SKM-1 (cell line): Measurements from ENCODE around the gene LHX1.

Experiments used
- DNase-seq: peaks from one replicate; lab custom pipeline; 2025; ENCODE audit not compliant: unreplicated experiment; lab: John Stamatoyannopoulos, UW

The LHX1 gene

DNA sequence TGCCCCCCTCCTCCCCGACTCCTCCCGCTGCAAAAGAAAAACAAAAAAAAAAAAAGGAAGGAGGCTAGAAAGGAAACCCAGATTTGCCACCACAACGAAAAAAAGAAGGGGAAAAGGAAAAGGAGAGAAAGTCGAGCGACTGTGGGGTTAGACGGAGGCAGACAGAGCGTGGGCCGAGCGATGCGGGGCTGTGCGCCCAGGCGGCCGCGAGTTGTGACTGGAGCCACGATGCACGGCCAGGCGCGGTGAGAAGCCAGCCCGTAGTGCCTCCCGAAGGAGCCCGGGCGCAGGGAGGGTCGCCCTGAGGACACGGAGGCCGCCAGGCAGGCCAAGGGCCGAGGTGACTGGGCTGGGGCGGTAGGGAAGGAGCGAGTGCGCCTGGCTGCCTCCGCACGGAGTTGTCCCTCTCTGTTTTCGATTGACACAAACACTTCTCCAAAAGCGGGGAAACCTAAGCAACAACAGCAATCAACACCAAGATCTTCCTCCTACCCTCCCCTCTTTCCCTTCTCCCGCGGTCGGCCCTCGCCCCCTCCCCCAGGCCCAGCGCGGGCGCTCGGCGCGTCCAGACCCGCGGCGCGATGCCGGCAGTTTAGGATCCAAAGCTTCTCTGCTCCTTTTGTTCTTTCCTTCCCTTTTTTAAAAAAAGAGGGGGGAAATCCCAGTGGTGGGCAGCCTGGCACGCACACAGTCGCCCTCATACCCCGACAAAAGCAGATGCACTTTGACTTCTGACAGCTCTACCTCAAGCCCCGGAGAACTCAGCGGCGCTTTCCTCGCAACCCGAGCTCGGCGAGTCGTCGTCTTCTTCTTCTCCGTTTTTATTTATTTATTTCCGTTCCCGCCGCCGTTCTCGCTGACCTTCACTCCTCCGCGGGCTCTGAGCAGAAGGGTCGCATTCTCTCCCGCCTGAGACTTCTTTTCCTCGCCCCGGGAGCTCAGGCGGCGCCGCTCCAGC, at the start of gene LHX1:
Gene LHX1 (plus strand): TSS at position 475 of the 958 bp plus-strand sequence. CDS start 723 bp downstream, outside the sequence.
- no peak for DNase-seq

DNA sequence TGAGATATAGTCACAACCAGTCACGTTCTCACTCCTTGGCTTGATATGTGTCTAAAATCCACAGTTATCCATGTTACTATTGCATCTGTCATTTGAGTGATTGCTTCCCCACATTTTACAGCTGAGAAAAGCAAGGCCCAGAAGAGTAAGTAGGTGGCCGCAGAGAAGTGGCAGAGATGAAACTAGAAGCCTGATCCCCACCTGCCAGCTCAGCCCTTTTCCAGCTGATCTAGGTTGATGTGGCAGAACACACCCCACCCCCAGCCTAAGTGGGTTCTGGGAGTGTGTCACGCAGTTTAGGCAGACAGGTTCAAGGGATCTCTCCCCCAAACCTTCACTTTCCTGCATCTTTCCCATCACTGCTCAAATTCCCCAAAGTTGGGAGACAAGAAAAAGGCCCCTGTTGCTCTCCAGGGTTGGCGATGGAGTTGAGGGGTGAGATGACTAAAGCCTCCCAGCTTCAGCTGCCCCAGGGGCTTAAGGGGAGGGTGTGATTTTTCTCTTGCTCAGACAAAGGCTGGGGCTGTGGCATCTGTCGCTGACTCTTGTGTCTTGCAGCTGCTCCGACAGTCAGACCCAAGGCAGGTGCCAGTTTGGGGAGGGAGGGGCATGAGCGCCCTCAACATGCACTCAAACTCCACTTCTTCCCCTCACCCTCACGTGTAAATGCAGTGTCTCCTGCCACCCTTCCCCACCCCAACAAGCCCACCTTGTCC, 48.9 kb upstream of the LHX1 start:
- DNase-seq, result no peak

DNA sequence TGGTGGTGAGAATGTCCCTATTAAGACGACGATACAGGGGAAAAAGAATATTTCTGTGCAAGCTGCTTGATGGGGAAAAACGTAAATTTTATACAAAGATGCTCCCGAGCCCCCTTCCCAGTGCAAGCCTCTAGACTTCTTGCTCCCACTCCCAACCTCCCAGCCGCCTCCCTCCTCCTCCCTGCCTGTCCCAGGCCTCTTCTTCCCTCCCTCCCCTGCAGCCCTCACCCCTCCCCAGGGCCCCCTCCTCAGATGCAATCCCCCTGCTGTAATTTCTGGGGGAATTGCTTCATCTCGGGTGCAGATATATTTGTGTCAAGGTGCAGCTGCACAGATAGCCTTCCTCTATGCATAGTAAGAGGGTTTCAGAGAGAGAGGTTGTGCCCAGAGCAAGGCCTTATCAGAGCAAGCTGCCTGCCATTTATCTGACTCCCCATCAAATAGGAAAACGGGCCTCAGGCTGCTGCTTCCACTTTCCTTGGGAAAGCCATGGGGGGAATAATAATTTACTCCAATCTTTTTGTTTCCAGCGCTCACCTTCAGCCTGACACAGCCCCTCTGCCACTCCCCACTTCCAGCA, 47.4 kb upstream of the LHX1 start:
- DNase-seq, result no peak

DNA sequence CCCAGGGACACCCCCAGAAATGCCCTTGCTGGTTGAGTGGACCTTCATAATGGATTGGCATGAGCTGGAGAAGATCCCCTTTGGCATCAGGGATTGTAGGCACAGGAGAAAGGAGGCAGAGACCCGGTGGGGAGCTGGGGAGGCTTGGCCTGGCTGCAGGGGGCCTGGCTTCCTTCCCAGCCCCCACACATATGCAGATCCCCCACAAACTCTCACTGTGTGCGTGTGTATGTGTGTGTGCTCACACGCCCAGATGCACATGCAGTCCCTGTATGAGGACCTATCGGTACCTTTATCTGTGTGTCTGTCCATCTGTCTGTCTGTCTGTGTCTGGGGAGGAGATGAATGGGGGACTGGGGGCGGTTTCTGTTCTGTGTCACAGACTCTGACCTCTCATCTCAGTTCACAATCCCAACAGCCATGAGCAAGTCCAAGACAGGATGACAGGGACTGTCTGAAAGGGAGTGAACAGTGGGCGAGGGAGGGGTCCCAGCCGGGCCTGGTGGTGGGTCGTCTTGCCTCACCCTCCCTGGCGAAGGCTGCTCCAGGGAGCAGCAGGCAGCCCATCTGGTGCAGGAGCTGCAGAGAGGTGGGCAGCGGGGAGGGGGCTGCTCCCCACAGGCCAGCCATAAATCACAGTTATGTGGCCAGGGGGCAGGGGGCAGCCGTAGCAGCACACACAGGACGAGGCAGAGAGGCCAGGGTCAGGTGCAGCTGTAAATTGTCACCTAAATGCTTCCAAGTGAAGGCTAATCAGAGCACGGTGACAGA, 46.7 kb upstream of the LHX1 start:
- no peak for DNase-seq

DNA sequence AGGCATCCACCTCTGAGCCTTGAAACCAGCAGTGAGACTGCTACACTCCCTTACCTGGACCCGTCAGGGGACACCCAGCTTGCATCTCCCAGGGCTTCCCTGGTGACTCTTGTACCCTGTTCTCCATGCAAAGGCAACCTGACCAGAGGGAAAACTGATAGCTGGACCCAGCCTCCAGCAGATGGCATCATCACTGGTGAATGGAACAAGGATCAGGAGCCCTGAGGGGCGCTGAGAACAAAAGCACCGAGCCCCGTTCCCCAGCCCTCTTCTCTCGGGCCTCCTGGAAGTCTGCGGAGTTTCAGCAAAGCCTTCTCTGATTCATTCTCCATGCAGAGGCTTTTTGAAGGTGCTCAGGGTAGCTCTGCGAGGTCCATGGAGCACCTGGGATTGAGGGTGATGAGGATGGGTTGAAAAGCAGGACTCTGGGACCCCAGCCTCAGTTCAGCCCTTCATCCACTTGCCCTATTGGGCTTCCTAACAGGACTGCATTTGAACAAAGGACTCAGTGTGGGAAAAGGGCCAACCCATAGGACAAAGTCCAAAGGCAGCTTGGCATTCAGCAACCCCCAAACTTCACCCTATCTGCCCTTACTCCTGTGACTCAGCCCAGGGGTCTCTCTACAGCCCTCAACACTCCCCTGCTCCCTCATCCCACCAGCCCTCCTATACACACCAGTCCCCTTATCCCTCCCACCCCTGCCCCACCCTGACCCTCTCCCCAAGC, 45.0 kb upstream of the LHX1 start:
- DNase-seq, result no peak

DNA sequence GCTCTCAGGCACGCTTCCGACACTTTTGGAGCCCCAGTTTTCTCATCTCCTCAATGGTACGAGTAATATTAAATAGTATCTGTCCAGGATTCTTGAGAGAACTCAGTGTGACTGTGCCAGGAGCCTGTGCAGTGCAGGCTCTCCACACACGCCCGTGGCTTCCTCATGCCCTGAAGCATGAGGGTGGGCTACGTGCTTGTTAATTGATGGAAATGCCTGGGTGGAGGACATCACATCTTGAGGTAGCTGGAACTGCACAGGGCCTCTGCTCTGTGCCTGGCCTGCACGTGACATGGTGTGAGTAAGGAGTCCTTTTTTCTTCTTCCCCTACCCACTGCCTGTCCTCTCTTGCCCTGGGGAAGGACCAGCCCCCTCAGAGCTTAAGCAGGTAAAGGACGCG, 43.1 kb upstream of the LHX1 start:
- DNase-seq, result no peak

DNA sequence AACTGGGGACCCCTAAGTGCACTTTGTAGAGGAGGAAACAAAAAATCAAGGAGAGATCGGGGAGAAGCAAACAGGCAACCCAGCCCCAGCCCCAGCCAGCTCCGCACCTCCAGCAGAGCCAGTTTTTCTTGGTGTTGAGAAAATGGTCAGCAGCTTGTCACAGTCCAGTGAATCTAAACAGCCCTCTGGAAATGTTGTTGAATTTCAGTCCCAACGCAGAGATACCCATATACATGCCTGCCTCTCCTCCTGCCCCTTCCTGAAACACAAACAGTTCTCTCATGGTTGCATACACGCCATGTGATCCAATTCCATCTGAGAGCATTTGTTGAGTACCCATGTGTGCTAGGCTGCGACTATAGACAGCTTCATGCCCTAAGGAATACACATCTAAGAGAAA, 42.4 kb upstream of the LHX1 start:
- DNase-seq, result no peak

DNA sequence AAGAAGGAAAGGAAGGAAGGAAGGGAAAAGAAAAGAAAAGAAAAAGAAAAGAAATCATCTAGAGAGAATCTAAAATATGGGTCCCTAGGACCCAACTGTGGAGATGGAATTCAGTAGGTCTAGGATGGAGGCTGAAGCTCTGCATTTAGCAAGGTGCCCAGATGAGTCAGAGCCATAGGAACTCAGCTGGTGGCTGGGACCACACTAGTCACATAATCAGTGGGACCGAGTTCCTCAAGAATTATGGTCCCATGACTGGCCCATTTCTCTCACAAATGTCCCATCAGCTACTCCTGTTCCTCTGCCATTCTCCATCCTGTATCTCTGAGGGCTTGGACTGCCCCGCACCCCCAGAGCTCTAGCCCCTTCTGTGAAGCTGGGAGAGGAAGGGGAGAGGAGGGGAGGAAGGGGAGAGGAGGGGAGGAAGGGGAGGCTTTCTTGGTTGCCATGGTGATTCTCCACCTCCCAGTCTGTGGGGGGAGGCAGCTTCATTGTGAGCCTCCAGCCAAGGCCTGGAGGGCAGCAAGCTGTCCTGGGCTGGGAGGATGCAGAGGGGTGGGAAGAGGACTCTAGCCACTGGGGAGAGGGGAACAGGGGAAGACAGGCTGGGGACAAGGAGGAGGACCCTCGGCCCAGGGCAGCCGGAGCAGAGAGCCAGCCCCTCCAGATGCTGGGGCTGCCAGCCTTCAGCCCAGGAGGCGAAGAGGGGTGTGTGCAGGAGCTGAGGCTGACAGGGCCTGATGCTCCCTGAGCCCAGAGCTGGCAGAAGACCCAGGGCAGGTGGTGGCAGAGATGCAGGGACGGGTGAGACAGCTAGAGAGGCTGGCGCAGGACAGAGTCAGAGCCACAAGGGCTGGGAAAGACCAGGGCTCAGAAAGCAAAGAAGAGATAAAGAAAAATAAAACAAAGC, 37.8 kb upstream of the LHX1 start:
- DNase-seq, result no peak

DNA sequence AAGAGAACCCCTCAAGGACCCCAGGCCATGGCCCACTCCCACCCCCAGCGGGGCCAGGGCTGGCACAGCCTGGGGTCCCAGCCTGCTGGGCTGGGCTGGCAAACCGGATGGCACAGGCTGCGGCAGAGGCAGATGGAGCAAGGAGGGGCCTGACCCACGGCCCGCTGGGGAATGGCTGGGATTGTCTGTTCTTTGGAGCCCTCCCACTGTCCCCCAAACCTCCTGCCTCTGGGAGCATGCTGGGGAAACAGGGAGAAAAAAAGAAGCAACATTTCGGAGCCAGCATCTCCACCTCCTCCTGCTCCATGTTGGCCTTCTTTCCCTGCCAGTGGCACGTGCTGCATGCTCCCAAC, 37.1 kb upstream of the LHX1 start:
- DNase-seq, result no peak

DNA sequence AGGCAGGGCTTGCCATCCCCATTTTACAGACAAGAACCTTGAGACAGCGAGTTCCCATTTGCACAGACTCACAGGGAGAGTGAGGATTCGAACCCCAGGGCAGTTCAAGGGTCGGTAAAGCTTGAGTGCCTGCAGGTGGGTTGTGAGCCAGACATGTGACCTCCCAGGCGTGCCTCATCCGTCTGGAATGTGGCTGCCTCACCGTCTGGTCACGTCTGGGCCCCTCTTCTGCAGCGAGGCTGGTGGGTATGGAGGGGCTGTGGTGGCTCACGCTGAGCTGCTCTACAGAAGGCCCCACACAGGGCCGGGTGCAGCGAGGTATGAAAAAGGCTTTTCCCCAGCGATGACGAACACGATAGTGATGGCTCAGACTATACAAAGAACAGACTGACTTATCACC, 35.8 kb upstream of the LHX1 start:
- DNase-seq, result no peak

DNA sequence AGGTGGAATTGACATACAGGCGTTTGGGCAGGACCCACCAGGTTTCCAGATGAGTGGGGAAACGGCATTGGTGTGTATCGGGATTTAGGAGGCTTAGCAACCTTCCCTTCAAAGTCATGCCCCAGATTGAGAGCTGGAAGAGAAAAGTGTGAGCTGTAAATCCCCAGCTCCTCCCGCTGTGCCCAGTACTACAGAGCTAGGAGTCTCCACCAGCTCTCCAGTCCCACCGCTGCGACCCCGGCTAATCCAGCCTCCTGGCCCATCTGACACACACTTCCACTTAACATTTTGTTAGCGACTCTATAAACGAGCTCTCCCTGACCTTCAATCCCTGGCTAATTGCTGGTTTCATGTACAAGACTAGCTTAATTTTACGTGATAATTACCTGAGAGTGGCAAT, 29.9 kb upstream of the LHX1 start:
- no peak for DNase-seq

DNA sequence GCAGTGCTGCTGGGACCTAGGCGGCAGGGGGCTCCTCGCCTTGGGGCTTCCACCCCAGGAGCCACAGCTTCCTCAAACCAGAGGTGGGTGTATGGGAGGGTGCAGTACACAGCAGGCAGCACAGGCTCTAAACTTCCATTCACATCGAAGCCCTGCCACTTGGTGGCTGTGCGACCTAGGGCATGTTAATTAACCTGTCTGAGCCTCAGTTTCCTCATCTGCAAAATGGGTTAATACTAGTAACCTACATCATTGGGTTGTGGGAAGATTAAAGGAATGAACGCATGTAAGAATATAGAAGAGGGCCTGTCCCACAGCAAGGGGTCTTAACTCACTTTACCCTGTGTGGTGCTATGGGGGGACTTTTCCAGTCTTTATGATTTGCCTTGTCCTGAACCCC, 26.8 kb upstream of the LHX1 start:
- no peak for DNase-seq

DNA sequence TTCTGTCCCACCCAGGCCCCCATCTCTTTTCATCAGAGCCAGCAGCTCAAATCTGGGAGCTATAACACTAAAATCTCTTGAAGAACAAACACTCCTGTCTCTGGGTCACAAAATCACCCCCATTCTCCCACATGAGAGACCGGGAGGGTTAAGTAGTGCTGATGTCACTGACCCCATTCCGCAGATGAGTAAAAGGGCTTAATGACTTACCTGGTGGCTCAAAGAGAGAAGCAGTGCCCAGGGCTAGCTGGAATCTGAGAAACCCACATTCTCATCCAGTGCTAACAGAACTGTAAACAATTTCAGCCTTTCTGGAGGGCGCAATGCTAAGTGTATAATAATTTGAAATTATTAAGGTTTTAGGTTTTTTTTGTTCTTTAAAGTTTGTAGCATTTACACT, 26.3 kb upstream of the LHX1 start:
- no peak for DNase-seq

DNA sequence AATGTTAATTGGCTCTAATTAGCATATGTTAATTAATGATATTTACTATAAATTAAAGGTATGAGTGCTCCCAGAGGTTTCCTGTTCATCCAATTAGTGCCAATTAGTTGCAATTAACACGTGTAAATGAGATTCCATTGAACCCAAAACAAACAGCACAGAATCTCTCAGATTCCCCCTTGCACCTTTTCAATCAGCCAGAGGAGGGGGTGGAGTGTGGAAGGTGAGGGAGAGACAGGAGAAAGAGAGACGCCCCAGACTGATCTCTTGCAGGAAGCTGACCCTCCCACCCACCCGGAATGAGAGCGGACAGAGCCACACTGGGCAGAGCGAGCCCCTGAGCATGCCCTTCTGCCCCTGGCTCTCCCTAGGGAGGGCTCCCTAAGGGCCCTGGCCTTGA, 24.1 kb upstream of the LHX1 start:
- DNase-seq, result no peak

DNA sequence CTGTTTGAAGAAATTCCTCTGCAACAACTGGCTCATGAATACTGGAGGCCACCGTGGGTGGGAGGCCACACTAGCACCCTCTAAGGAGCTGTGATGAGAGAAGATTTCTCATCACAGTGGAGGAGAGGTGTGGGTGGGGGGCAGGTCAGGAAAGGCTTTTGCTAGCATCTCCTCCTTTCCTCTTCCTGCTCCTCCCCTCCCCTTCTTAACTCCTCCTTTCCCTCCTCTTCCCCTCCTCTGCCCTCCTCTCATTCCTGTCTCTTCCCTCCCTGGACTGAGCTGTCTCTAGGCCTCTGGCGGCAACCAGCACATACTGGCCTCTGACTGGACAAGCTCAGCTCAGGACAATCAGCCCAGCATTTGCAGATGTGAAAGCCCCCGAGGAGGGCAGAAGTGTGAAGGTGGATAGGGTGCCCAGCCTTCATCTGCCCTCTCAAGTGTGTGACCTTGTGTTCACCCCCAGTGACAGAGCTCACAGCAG, 19.0 kb upstream of the LHX1 start:
- DNase-seq, result no peak

DNA sequence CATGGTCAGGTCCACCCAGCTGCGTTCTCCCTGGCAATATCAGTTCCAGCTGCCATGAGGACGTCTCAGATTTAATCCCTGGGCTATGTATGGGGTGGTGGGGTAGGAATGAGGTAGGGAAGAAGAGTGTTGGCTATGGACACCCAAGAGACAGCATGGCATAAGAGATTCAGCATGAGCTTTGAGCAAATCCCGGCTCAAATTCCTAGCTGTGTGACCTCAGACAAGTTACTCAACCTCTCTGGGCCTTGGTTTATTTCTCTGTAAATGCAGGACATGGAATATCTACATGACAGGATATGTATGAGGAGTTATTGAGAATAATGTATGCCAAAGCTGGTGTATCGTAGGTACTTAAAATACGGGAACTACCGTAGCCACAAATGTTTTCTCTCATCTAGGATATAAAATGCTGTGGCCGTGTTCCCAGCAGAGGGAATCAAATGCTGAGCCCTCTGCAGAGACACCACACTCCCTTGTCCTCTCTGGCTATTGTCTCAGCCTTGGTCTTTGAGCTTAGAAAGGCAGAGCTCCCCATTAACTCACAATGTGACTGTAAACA, 17.8 kb upstream of the LHX1 start:
- DNase-seq, result no peak

DNA sequence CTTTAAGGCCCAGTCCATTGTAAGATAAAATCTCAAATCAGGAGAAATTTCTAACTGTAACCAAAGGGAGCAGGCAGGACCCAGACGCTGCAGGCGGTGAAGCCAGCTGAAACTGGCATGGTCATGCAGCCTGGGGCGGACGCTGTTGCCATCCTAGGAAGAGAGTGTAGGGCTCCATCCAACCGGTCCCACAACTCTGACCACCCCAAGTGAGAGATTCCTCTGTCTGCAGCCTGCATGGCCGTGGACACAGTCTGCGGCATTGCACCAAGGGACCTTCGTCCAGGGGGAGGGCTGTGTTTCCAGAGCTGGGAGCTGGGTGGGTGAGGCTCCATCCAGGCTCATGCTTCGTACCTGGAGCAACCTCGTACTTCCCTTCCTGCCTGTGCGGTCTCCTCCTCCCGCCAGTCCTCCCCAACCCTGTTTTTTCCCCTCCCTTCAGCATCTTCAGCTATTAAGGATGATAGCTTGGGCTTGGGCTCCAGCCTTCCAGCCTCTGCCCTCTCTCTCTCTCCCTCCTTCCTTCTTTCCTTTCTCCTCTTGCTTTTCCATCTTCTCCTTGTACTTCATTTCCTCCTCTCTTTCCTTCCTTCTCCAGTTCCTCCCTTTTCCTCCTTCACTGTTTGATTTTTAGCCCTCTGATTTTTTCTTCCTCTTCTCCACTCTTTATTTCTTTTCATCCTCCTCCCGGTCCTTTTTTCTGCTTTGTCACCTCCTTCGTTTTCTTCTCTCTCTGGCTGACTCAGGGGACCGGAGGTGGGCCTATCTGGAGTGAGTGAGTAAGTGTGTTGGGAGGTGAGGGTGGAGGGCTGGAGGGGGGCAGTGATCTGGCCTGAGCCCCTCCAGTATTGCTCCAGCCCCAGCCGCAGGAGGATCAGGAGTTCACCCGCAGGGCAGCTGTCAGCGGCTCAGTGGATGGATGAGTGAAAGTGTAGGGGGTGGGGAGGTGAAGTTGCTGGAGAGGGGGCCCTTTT, 17.0 kb upstream of the LHX1 start:
- no peak for DNase-seq
